Measurements from ENCODE around the gene ZNF304.

The ZNF304 gene

GRCh38 chr19:57350877-57351805 lies at the start of gene ZNF304:
Gene ZNF304, plus strand, starts transcription at chr19:57351271. Its CDS starts 394 bp downstream, at chr19:57351665.
- DNase-seq, result peak; percentile 99

GRCh38 chr19:57302020-57302465 lies 49.0 kb upstream of the ZNF304 start:
- DNase-seq, result peak; percentile 99

- DNase-seq, result peak; percentile 31
These were observed 48.2 kb upstream of the ZNF304 start for GRCh38 chr19:57302727-57303401.

GRCh38 chr19:57305056-57305455 lies 46.0 kb upstream of the ZNF304 start:
- no peak for DNase-seq

GRCh38 chr19:57308514-57308913 lies 42.6 kb upstream of the ZNF304 start:
- no peak for DNase-seq

- no peak for DNase-seq
These were observed 40.3 kb upstream of the ZNF304 start for GRCh38 chr19:57310792-57311191.

GRCh38 chr19:57314146-57314545 lies 36.9 kb upstream of the ZNF304 start:
- no peak for DNase-seq

- no peak for DNase-seq
These were observed 33.6 kb upstream of the ZNF304 start for GRCh38 chr19:57317503-57317902.

GRCh38 chr19:57319869-57320179 lies 31.2 kb upstream of the ZNF304 start:
- DNase-seq, result no peak

- DNase-seq, result peak; percentile 100
These were observed 30.6 kb upstream of the ZNF304 start, which contains the start of gene ZNF543 for GRCh38 chr19:57320180-57321084. Gene ZNF543, plus strand, starts transcription at chr19:57320472. Its CDS starts 382 bp downstream, at chr19:57320854.

GRCh38 chr19:57321116-57321515 lies 30.0 kb upstream of the ZNF304 start:
- no peak for DNase-seq

GRCh38 chr19:57321751-57322150 lies 29.3 kb upstream of the ZNF304 start:
- no peak for DNase-seq

- no peak for DNase-seq
These were observed 26.1 kb upstream of the ZNF304 start for GRCh38 chr19:57324992-57325391.

GRCh38 chr19:57327993-57328392 lies 23.1 kb upstream of the ZNF304 start:
- DNase-seq, result no peak

- no peak for DNase-seq
These were observed 16.9 kb upstream of the ZNF304 start for GRCh38 chr19:57334191-57334590.

- DNase-seq, result no peak
These were observed 12.2 kb upstream of the ZNF304 start for GRCh38 chr19:57338877-57339276.

GRCh38 chr19:57342582-57342981 lies 8.5 kb upstream of the ZNF304 start:
- no peak for DNase-seq

GRCh38 chr19:57348136-57348535 lies 2.9 kb upstream of the ZNF304 start:
- DNase-seq, result no peak

GRCh38 chr19:57351867-57352266 lies 796 bp downstream of the ZNF304 start:
- DNase-seq, result no peak

GRCh38 chr19:57355916-57356315 lies 4.8 kb downstream of the ZNF304 start:
- no peak for DNase-seq

- DNase-seq, result no peak
These were observed 6.3 kb downstream of the ZNF304 start for GRCh38 chr19:57357406-57357805.

- DNase-seq, result no peak
These were observed 8.2 kb downstream of the ZNF304 start for GRCh38 chr19:57359300-57359699.

- no peak for DNase-seq
These were observed 11.3 kb downstream of the ZNF304 start for GRCh38 chr19:57362419-57362818.

Data from NCI-H226 (cell line).